B cell (primary cell): ENCODE results near the gene ZNF333. TPM values are rescaled to one million over a fixed set of nuclear protein-coding genes. Genes with fewer than 3 reads are reported as not detected.
"Not testable (repeated sequence)": the region's sequence is repeated elsewhere in the genome, so short reads cannot be mapped to it uniquely, and the experiment has no call there.

Source experiments
- ATAC-seq: fragments of 200-7000 bp; cut with Tn5 transposase; one replicate; pipeline ENCODE4 v1.10.0; 2021; ENCODE audit warnings: low read depth, mild to moderate bottlenecking, moderate number of reproducible peaks, moderate library complexity
- CTCF ChIA-PET: fragments of 350-600 bp; sonication (Branson Sonifier 250); formaldehyde crosslinking; loops from one replicate; lab custom pipeline; 2021; ENCODE audit warnings: antibody characterized with exemption, inconsistent platforms; lab: Charles Lee
- POLR2A ChIA-PET: fragments of 350-600 bp; sonication (Branson Sonifier 250); formaldehyde crosslinking; loops from one replicate; lab custom pipeline; 2021; ENCODE audit warnings: antibody characterized with exemption; lab: Charles Lee
- DNase-seq: peaks from one replicate; pipeline ENCODE4 v3.0.0; 2013
- H2AFZ ChIP-seq: 2 replicates; pipeline ENCODE4 v1.6.1; 2012; ENCODE audit warnings: mild to moderate bottlenecking, low read depth, low read length; ENCODE audit not compliant: insufficient read depth, poor library complexity, severe bottlenecking
- H3K27ac ChIP-seq, 2 donors: 1 replicate in 1 of 2; 2 replicates in 1 of 2; pipeline ENCODE4 v1.5.1; 2012 to 2013; ENCODE audit warnings: low read length in 2 of 2, mild to moderate bottlenecking in 2 of 2, moderate library complexity in 1 of 2
- H3K27me3 ChIP-seq, 4 experiments: fragments of 200-600 bp in 1 of 4; sonication (generic) in 1 of 4; replicated peaks in 1 of 4; 1 replicate in 2 of 4; 2 replicates in 2 of 4; pipeline versions ENCODE4 v1.6.1 to v1.7.0; 2013 to 2016; ENCODE audit warnings: low read length in 3 of 4, mild to moderate bottlenecking in 2 of 4, mixed read lengths in 1 of 4, moderate library complexity in 1 of 4; ENCODE audit not compliant: insufficient read depth in 4 of 4, control insufficient read depth in 3 of 4; ENCODE audit errors: control extremely low read depth in 1 of 4
- H3K36me3 ChIP-seq, 2 experiments: replicated peaks in 1 of 2; 1 replicate in 1 of 2; 2 replicates in 1 of 2; pipeline versions ENCODE4 v1.6.1 to v1.7.1; 2013; ENCODE audit warnings: low read length in 1 of 2; ENCODE audit not compliant: insufficient read depth in 2 of 2, control insufficient read depth in 1 of 2; ENCODE audit errors: control extremely low read depth in 1 of 2, extremely low read depth in 1 of 2
- H3K4me1 ChIP-seq, 2 donors: fragments of 200-600 bp in 1 of 2; sonication (generic) in 1 of 2; 1 replicate in 1 of 2; 2 replicates in 1 of 2; pipeline versions ENCODE4 v1.5.1 to v1.6.1; 2013 to 2017; ENCODE audit warnings: low read length in 2 of 2; ENCODE audit not compliant: control insufficient read depth in 2 of 2, insufficient read depth in 2 of 2
- H3K4me2 ChIP-seq: replicated peaks from 2 replicates; pipeline ENCODE3; 2012; ENCODE audit warnings: mild to moderate bottlenecking, low read depth, low read length; ENCODE audit not compliant: poor library complexity, severe bottlenecking
- H3K4me3 ChIP-seq, 5 experiments: fragments of 200-600 bp in 1 of 5; sonication (generic) in 1 of 5; 1 replicate in 3 of 5; 2 replicates in 2 of 5; pipeline versions ENCODE4 v1.5.1 to v1.7.0; 2011 to 2016; ENCODE audit warnings: low read length in 4 of 5, mild to moderate bottlenecking in 4 of 5, low read depth in 2 of 5, control low read depth in 1 of 5, moderate library complexity in 1 of 5; ENCODE audit not compliant: insufficient read depth in 1 of 5; ENCODE audit errors: control extremely low read depth in 1 of 5, extremely low read depth in 1 of 5
- H3K79me2 ChIP-seq: fragments of 200-600 bp; sonication (generic); one replicate; pipeline ENCODE4 v1.6.0; 2016; ENCODE audit warnings: low read length; ENCODE audit not compliant: control insufficient read depth, insufficient read depth
- H3K9ac ChIP-seq: fragments of 200-600 bp; sonication (generic); 2 replicates; pipeline ENCODE4 v1.6.1; 2017; ENCODE audit warnings: mild to moderate bottlenecking, low read length, moderate library complexity
- H3K9me3 ChIP-seq, 3 donors: one replicate each; pipeline versions ENCODE4 v1.6.1 to v1.7.1; 2013; ENCODE audit warnings: low read length in 2 of 3; ENCODE audit not compliant: control insufficient read depth in 2 of 3, insufficient read depth in 1 of 3; ENCODE audit errors: control extremely low read depth in 1 of 3
- H4K20me1 ChIP-seq: 2 replicates; pipeline ENCODE4 v1.6.0; 2012; ENCODE audit warnings: mild to moderate bottlenecking, low read length; ENCODE audit not compliant: insufficient read depth, control insufficient read depth, poor library complexity, severe bottlenecking
- H3K27ac Mint-ChIP-seq: one replicate; pipeline ENCODE4 v1.8.0; 2021; ENCODE audit warnings: mixed read lengths
- H3K27me3 Mint-ChIP-seq: one replicate; pipeline ENCODE4 v1.8.0; 2021; ENCODE audit warnings: mixed read lengths
- H3K4me1 Mint-ChIP-seq: one replicate; pipeline ENCODE4 v1.8.0; 2021; ENCODE audit warnings: mixed read lengths
- H3K4me3 Mint-ChIP-seq: one replicate; pipeline ENCODE4 v1.8.0; 2021; ENCODE audit warnings: mixed read lengths
- H3K9me3 Mint-ChIP-seq: one replicate; pipeline ENCODE4 v1.8.0; 2022; ENCODE audit warnings: mixed read lengths; ENCODE audit not compliant: insufficient read depth
- EZH2 ChIP-seq: IDR thresholded peaks from 2 replicates; pipeline ENCODE4 v1.6.1; 2012; ENCODE audit warnings: borderline replicate concordance, low read depth, mild to moderate bottlenecking, moderate library complexity, low read length; ENCODE audit not compliant: insufficient read depth, poor library complexity, severe bottlenecking
- WGBS: methylation state at CpG from one replicate; pipeline ENCODE4 v1.1.5; 2013; ENCODE audit warnings: missing lambda C conversion rate; ENCODE audit not compliant: insufficient coverage; 5-methylcytosine and 5-hydroxymethylcytosine counted together
- intact Hi-C: fragments of 100-400 bp; cut with micrococcal nuclease; formaldehyde crosslinking; loops from one replicate; pipeline ENCODE4 v1.10.0; 2022
- polyA plus RNA-seq: library from polyadenylated mRNA; depleted of rRNA; stranded (reverse); fragments of >200 nt; gene quantifications from 2 replicates; pipeline ENCODE4 v1.2.3, GENCODE V29; 2012
- total RNA-seq, 2 donors: library from RNA; stranded (reverse); fragments of 120-200 nt in 1 of 2; gene quantifications; 1 replicate in 1 of 2; 2 replicates in 1 of 2; pipeline versions ENCODE4 v1.2.3 to v1.2.4, GENCODE V29; 2013 to 2022
- TF ChIP-seq, protein P1 (sequence below): fragments of 200-600 bp; IDR thresholded peaks from one replicate; pipeline ENCODE4 v1.8.0; 2022; ENCODE audit warnings: antibody characterized with exemption, mild to moderate bottlenecking

ZNF333 gene
- total and polyA plus RNA-seq, 2 donors (not counting 1 experiment from before 2014, with no cell fraction given) = 23.2 to 36.9 TPM

DNA sequence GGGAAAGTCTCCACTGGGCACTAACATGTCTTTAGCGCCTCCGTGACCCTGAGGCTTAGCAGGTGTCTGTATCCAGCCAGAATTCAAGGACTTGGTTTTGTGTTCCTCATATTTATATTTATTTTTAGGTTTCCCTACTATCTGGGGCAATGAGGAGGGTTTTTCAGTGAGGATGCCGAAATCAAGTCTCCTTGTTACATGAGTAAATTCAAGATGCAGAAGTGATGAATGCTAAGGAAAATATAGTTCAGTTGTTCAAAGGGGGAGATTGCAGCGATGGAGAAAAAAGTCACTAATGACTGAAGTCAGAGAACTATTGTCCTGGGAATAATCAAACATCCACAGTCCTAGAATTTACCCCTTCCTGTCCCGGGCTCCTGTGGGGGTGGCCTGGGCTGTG, 89.3 kb downstream of the ZNF333 start:
- DNase-seq = no peak
- no peak overlapping the region for H3K4me3 ChIP-seq
- H3K4me3 Mint-ChIP-seq = no peak overlapping the region
- no peaks in the 10 kb centered on the region for H3K9me3 Mint-ChIP-seq
- no peak for TF ChIP-seq EZH2
- TF ChIP-seq, protein P1, sequence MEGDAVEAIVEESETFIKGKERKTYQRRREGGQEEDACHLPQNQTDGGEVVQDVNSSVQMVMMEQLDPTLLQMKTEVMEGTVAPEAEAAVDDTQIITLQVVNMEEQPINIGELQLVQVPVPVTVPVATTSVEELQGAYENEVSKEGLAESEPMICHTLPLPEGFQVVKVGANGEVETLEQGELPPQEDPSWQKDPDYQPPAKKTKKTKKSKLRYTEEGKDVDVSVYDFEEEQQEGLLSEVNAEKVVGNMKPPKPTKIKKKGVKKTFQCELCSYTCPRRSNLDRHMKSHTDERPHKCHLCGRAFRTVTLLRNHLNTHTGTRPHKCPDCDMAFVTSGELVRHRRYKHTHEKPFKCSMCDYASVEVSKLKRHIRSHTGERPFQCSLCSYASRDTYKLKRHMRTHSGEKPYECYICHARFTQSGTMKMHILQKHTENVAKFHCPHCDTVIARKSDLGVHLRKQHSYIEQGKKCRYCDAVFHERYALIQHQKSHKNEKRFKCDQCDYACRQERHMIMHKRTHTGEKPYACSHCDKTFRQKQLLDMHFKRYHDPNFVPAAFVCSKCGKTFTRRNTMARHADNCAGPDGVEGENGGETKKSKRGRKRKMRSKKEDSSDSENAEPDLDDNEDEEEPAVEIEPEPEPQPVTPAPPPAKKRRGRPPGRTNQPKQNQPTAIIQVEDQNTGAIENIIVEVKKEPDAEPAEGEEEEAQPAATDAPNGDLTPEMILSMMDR = no peak
- peaks cover 32% of the 10 kb centered on the region for H3K4me1 Mint-ChIP-seq
- CTCF ChIA-PET = interaction anchor here (0.6 kb wide), 1 partner anchor 680 kb away, joined by 3 read pairs; no protein-coding TSS in a partner anchor
- H2AFZ ChIP-seq = no peak overlapping the region
- H3K27me3 Mint-ChIP-seq = peaks cover 10% of the 10 kb centered on the region
- no peak overlapping the region for H3K27ac ChIP-seq
- no peaks in the 10 kb centered on the region for H4K20me1 ChIP-seq
- H3K9me3 ChIP-seq = peaks cover 0 to 12% (median 0%) of the 10 kb centered on the region in 3 donors
- H3K79me2 ChIP-seq = no peaks in the 10 kb centered on the region
- 100% methylated on average over 1 of the region's 5 CpGs for WGBS
- POLR2A ChIA-PET = no interaction called here
- H3K4me1 ChIP-seq = peaks cover 13 to 31% of the 10 kb centered on the region in 2 donors
- no peak overlapping the region for H3K27ac Mint-ChIP-seq
- no peaks in the 10 kb centered on the region for H3K36me3 ChIP-seq
- H3K4me2 ChIP-seq = no peak overlapping the region
- intact Hi-C loops = no loop called here
- ATAC-seq = no peak
- H3K27me3 ChIP-seq = peaks cover 0 to 20% (median 4%) of the 10 kb centered on the region in 4 experiments
- H3K9ac ChIP-seq = no peak overlapping the region

DNA sequence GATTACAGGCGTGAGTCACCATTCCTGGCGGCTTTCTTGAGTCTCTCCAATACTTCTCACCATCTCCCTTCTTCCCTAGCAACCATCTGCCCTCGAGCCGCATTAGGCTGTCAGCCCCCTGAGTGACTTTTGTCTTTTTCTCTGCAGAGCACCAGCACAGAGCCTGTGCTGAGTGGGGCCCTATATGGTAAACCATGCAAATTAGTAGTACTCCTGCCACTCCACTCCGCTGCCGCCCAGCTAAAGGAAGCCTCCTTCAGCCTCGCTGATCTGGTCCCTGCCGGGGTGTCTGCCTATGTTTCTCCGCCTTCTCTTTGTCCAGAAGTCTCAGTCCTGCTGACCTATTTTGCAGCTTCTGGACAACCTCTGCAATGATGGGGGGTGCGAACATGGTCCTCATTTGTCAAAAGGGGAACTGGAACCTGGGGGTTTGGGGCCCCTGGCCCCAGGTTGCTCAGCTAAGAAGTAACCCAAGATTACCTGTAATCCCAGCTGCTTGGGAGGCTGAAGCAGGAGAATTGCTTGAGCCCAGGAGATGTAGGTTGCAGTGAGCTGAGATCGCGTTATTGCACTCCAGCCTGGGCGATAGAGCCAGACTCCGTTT, 90.9 kb downstream of the ZNF333 start:
- H3K4me2 ChIP-seq, H3K79me2 ChIP-seq, H3K4me3 Mint-ChIP-seq, H2AFZ ChIP-seq, H3K9me3 Mint-ChIP-seq, H3K9ac ChIP-seq, H3K9me3 ChIP-seq, CTCF ChIA-PET, H3K36me3 ChIP-seq, POLR2A ChIA-PET, intact Hi-C loops, H3K4me3 ChIP-seq, H3K27ac Mint-ChIP-seq, H4K20me1 ChIP-seq, H3K27ac ChIP-seq, DNase-seq: not testable (repeated sequence)
- WGBS = 61% methylated on average over 4 of the region's 14 CpGs
- H3K27me3 ChIP-seq = peaks cover 0 to 16% (median 2%) of the 10 kb centered on the region in 4 experiments
- peaks cover 24 to 40% of the 10 kb centered on the region in 2 donors for H3K4me1 ChIP-seq
- peaks cover 42% of the 10 kb centered on the region for H3K4me1 Mint-ChIP-seq
- peaks cover 13% of the 10 kb centered on the region for H3K27me3 Mint-ChIP-seq
- peak; percentile 65 for ATAC-seq

DNA sequence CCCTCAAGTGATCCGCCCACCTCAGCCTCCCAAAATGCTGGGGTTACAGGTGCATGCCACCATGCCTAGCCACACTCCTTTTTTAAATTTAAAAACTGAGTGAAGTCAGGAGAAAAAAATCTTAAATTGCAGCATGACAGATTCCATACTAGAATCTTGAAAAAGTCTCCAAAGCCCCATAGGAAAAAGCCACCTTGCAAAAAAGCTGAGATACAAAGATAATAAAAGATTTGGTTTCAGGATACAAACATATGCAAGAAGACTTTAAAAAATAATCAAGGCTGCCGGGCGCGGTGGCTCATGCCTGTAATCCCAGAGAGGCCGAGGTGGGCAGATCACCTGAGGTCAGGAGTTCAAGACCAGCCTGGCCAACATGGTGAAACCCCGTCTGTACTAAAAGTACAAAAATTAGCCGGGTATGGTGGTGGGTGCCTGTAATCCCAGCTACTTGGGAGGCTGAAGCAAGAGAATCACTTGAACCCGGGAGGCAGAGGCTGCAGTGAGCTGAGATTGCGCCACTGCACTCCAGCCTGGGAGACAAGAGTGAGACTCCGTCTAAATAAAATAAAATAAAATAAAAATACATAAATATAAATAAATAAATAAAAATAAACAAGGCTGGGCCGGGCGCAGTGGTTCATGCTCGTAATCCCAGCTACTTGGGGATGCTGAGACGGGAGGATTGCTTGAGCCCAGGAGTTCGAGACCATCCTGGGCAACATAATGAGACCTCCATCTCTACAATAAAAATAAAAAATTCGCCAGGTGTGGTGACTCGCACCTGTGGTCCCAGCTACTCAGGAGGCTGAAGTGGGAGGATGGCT, 92.1 kb downstream of the ZNF333 start:
- intact Hi-C loops, H2AFZ ChIP-seq, H3K4me2 ChIP-seq, H3K9me3 Mint-ChIP-seq, H3K27ac Mint-ChIP-seq, H3K27me3 Mint-ChIP-seq, H4K20me1 ChIP-seq, ATAC-seq, DNase-seq, H3K27me3 ChIP-seq, H3K9ac ChIP-seq, H3K9me3 ChIP-seq, H3K4me3 Mint-ChIP-seq, H3K4me3 ChIP-seq, H3K27ac ChIP-seq, H3K36me3 ChIP-seq, H3K79me2 ChIP-seq, CTCF ChIA-PET, POLR2A ChIA-PET: not testable (repeated sequence)
- peaks cover 22 to 40% of the 10 kb centered on the region in 2 donors for H3K4me1 ChIP-seq
- whole genome bisulfite sequencing = 100% methylated on average over 4 of the region's 17 CpGs
- peaks cover 39% of the 10 kb centered on the region for H3K4me1 Mint-ChIP-seq
